HG02970 (cell line): ENCODE measurements around the gene PLCD4.

Source experiments
- ATAC-seq: cut with Tn5 transposase; IDR thresholded peaks from one replicate; pipeline ENCODE4 v1.9.1; 2021; ENCODE audit warnings: mild to moderate bottlenecking, moderate library complexity, moderate number of reproducible peaks; ENCODE audit not compliant: unreplicated experiment, low FRiP score

The PLCD4 gene

GRCh38 chr2:218607436-218608115 is at the start of gene PLCD4:
PLCD4 (plus strand) TSS chr2:218607899; CDS start chr2:218615740, 7,841 bp downstream.
- ATAC-seq = no peak

- ATAC-seq = no peak
Observed at GRCh38 chr2:218557941-218558340, 49.8 kb upstream of the PLCD4 start.

GRCh38 chr2:218558986-218559385 is 48.7 kb upstream of the PLCD4 start:
- ATAC-seq = no peak

- no peak for ATAC-seq
Observed at GRCh38 chr2:218564056-218564455, 43.6 kb upstream of the PLCD4 start.

- ATAC-seq = no peak
Observed at GRCh38 chr2:218566296-218566695, 41.4 kb upstream of the PLCD4 start.

- ATAC-seq = peak; percentile 31
Observed at GRCh38 chr2:218567797-218568189, 39.9 kb upstream of the PLCD4 start.

- ATAC-seq = peak; percentile 86
Observed at GRCh38 chr2:218568190-218569037, 39.3 kb upstream of the PLCD4 start, which contains the start of the genes CNOT9 and USP37. CNOT9 (plus strand) TSS chr2:218568839; CDS start chr2:218568955, 116 bp downstream. USP37 (minus strand) TSS chr2:218568351; CDS start chr2:218558653, 9,698 bp downstream.

GRCh38 chr2:218569038-218569431 is 38.7 kb upstream of the PLCD4 start:
- peak; percentile 32 for ATAC-seq

GRCh38 chr2:218569661-218570500 is 37.8 kb upstream of the PLCD4 start:
- no peak for ATAC-seq

- ATAC-seq = no peak
Observed at GRCh38 chr2:218570850-218571249, 36.8 kb upstream of the PLCD4 start.

- no peak for ATAC-seq
Observed at GRCh38 chr2:218576854-218577253, 30.8 kb upstream of the PLCD4 start.

GRCh38 chr2:218577482-218578220 is 30.0 kb upstream of the PLCD4 start:
- ATAC-seq = no peak

GRCh38 chr2:218578272-218578877 is 29.3 kb upstream of the PLCD4 start:
- no peak for ATAC-seq

- no peak for ATAC-seq
Observed at GRCh38 chr2:218582076-218582475, 25.6 kb upstream of the PLCD4 start.

GRCh38 chr2:218583983-218584850 is 23.5 kb upstream of the PLCD4 start:
- no peak for ATAC-seq

- no peak for ATAC-seq
Observed at GRCh38 chr2:218585541-218585940, 22.2 kb upstream of the PLCD4 start.

GRCh38 chr2:218605432-218605831 is 2.3 kb upstream of the PLCD4 start:
- ATAC-seq = no peak

- ATAC-seq = no peak
Observed at GRCh38 chr2:218615868-218616315, 8.2 kb downstream of the PLCD4 start.
